WERI-Rb-1 (cell line): Measurements from ENCODE around the gene POLD3.

ENCODE experiments used
- DNase-seq: peaks from one replicate; pipeline ENCODE4 v3.0.0-alpha.2; 2020
- H3K27ac ChIP-seq: fragments of 250-450 bp; sonication (Bioruptor Pico); 2 replicates; pipeline ENCODE4 v1.5.1; 2020; ENCODE audit warnings: mild to moderate bottlenecking, moderate library complexity
- H3K27me3 ChIP-seq: fragments of 250-450 bp; sonication (Bioruptor Pico); 2 replicates; pipeline ENCODE4 v1.5.1; 2021; ENCODE audit warnings: mild to moderate bottlenecking, low read depth, moderate library complexity; ENCODE audit not compliant: insufficient read depth, severe bottlenecking
- H3K36me3 ChIP-seq: fragments of 250-450 bp; sonication (Bioruptor Pico); 2 replicates; pipeline ENCODE4 v1.5.1; 2020; ENCODE audit warnings: mild to moderate bottlenecking, moderate library complexity
- H3K4me3 ChIP-seq: 2 replicates; pipeline ENCODE4 v1.5.1; 2011; ENCODE audit warnings: low read depth, mild to moderate bottlenecking, control low read depth, low read length
- H3K9me3 ChIP-seq: fragments of 250-450 bp; sonication (Bioruptor Pico); 2 replicates; pipeline ENCODE4 v1.5.1; 2021; ENCODE audit warnings: mild to moderate bottlenecking, moderate library complexity; ENCODE audit not compliant: severe bottlenecking
- CTCF ChIP-seq: IDR thresholded peaks from 2 replicates; pipeline ENCODE4 v1.5.1; 2011; ENCODE audit warnings: low read depth, mild to moderate bottlenecking, control low read depth, inconsistent platforms, low read length

Gene POLD3

DNA sequence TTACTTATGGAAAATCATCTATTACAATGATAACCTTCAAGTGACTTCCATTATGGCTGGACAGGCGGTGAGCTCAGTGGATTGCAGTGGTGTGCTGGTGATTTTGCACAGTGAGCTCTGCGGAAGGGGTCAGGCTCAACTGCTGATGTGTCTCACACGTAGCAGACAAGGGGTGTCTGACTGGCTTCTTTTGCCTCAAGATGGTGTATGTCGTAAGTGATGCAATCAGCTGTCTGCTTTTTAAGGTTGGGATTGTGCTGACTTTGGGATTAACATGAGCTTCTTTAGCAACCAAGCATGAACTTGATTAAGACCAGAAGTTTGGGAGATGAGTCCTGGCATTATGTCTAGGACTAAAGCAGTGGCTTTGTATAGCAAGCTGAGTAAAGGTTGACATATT, 49.5 kb downstream of the POLD3 start:
- no peak for TF ChIP-seq CTCF
- H3K9me3 ChIP-seq: no peaks in the 10 kb centered on the region

DNA sequence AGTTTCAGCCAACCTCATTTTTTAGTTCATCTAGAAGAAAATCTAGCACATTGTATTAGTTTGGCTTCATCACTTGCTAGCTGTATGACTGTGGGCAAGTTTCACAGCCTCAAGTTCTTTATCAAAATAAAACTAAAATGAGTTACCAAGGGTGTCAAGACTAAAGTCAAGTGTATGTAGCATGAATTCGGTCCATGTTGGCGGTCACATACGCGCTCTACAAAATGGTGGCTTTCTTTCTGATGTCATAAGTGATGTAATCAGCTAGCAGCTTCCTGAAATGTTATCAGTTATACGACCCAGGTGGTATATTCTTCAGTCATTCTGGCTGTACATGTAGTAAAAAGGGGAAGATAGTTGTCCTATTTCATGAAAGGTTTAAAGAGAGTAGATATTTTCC, 50.5 kb downstream of the POLD3 start:
- no peak for TF ChIP-seq CTCF
- H3K27me3 ChIP-seq: no peaks in the 10 kb centered on the region
- no peaks in the 10 kb centered on the region for H3K9me3 ChIP-seq
- no peak overlapping the region for H3K4me3 ChIP-seq
- no peak overlapping the region for H3K27ac ChIP-seq
- peaks cover 35% of the 10 kb centered on the region for H3K36me3 ChIP-seq
- DNase-seq: no peak

More for the DNA sequence above, 49.5 kb downstream of the POLD3 start:
- H3K27me3 ChIP-seq: no peaks in the 10 kb centered on the region
- H3K36me3 ChIP-seq: peaks cover 36% of the 10 kb centered on the region
- H3K27ac ChIP-seq: peak overlapping the region; percentile 75
- H3K4me3 ChIP-seq: peak overlapping the region; percentile 8
- DNase-seq: peak; percentile 43

DNA sequence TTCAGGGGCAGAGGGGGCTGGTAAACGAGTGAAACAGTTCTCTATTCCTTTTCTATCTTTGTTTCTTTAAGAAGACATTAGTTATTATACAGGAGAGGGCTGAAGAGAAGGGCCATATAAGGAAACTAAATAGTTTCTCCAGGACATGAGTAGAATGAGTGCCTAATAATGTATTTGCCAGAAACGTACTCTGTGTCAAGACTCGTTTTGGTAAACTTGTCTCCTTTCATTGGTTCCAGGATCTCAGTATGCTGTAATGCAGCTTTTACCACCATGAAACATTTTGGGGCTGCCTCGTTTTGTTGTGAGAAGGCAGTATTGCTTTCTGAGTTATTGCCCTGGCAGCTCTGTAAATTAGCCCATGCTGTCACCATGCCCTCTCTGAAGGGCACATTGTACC, 51.7 kb downstream of the POLD3 start:
- no peaks in the 10 kb centered on the region for H3K27me3 ChIP-seq
- no peak overlapping the region for H3K27ac ChIP-seq
- H3K36me3 ChIP-seq: peaks cover 30% of the 10 kb centered on the region
- no peak for TF ChIP-seq CTCF
- DNase-seq: no peak
- no peak overlapping the region for H3K4me3 ChIP-seq
- H3K9me3 ChIP-seq: no peaks in the 10 kb centered on the region

DNA sequence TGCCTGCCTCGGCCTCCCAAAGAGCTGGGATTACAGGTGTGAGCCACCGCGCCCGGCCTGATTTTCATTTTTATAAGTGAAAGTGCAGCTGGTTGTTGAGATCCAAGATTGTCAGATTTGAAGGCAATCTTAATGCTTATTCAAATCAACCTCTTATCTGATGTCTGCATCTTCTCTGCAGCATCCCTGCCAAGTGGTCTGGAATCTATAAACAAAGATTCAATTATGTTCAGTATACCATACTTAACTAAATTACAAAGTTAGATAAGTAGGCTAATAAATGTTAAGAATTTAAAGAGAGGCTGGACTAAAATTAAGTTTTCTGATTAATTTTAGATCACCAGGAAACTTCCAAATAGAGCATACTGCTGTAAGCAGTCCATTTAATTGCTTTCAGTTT, 53.8 kb downstream of the POLD3 start:
- TF ChIP-seq CTCF: no peak
- Histone ChIP-seq H3K27me3 (no peaks in the 10 kb centered on the region), H3K4me3 (no peak overlapping the region), H3K36me3 (peaks cover 13% of the 10 kb centered on the region), H3K9me3 (no peaks in the 10 kb centered on the region), H3K27ac (no peak overlapping the region)
- no peak for DNase-seq

DNA sequence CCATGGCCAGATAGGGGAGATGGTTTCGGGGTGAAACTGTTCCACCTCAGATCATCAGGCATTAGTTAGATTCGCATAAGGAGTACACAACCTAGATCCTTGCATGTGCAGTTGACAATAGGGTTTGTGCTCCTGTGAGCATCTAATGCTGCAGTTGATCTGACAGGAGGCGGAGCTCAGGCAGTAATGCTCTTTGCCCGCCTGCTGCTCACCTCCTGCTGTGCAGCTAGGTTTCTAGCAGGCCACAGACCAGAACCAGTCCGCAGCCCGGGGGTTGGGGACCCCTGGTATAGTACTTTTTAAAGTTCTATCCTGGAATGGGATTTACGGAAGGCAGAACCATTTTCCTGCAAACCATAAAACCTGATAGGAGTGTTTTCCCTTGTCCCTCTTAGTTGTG, 54.6 kb downstream of the POLD3 start:
- no peak for TF ChIP-seq CTCF
- Histone ChIP-seq H3K4me3 (no peak overlapping the region), H3K9me3 (no peaks in the 10 kb centered on the region), H3K27ac (no peak overlapping the region), H3K27me3 (no peaks in the 10 kb centered on the region), H3K36me3 (peaks cover 10% of the 10 kb centered on the region)
- peak; percentile 70 for DNase-seq

DNA sequence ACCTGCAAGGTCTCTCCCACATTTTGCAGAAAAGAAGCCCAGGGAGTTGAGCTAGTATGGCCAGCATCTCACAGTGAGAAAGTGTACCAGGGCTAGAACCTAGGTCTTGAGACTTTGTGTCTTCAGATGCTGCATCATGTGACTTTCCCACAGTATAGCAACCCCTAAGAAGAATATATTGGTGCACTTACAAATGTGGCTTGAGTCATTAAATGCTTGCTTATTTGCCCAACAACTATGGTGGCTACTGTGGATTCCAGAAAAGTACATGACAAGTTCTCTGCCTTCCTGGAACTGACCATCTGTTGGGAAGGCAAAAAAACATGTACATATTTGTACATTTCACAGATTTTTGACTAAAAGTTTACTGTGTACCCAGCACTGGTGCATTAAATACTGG, 55.0 kb downstream of the POLD3 start:
- H3K9me3 ChIP-seq: no peaks in the 10 kb centered on the region
- no peaks in the 10 kb centered on the region for H3K27me3 ChIP-seq
- no peak overlapping the region for H3K27ac ChIP-seq
- DNase-seq: no peak
- no peak for TF ChIP-seq CTCF
- H3K36me3 ChIP-seq: peaks cover 10% of the 10 kb centered on the region
- no peak overlapping the region for H3K4me3 ChIP-seq
